SK-N-SH (cell line): ENCODE data around the gene P2RX2. TPM values are rescaled to one million over a fixed set of nuclear protein-coding genes. Genes with fewer than 3 reads are reported as not detected.

Experiments
- CTCF ChIA-PET: fragments of 300-600, 350-600 bp; formaldehyde crosslinking; extraction: SDS; loops from one replicate; lab custom pipeline; 2021; lab: Yijun Ruan, JAX
- POLR2A ChIA-PET: fragments of 350-600 bp; sonication (Branson Sonifier 250); formaldehyde crosslinking; extraction: SDS; loops from one replicate; lab custom pipeline; 2020; ENCODE audit warnings: antibody characterized with exemption, inconsistent platforms; lab: Yijun Ruan, JAX
- DNase-seq: peaks from one replicate; pipeline ENCODE4 v3.0.0; 2012
- H2AFZ ChIP-seq: fragments of 200-600 bp; sonication (generic); 2 replicates; pipeline ENCODE4 v1.8.1; 2016; ENCODE audit warnings: antibody characterized with exemption, mild to moderate bottlenecking, low read depth
- H3F3A ChIP-seq: fragments of 200-600 bp; sonication (generic); replicated peaks from 2 replicates; pipeline ENCODE3; 2016; ENCODE audit warnings: antibody characterized with exemption, mild to moderate bottlenecking; ENCODE audit not compliant: insufficient read depth
- H3K27ac ChIP-seq, 2 experiments: fragments of 200-500 bp in 1 of 2; fragments of 200-600 bp in 1 of 2; sonication (Bioruptor generic) in 1 of 2; sonication (generic), shearing (Covaris generic) in 1 of 2; 2 replicates each; pipeline versions ENCODE4 v1.5.1 to v1.6.1; 2014 to 2016; ENCODE audit warnings: low read depth in 2 of 2, inconsistent platforms in 1 of 2, low read length in 1 of 2, mild to moderate bottlenecking in 1 of 2, mixed read lengths in 1 of 2
- H3K27me3 ChIP-seq: fragments of 200-600 bp; sonication (generic), shearing (Covaris generic); 2 replicates; pipeline ENCODE4 v1.6.1; 2016; ENCODE audit warnings: mixed run types; ENCODE audit not compliant: insufficient read depth
- H3K36me3 ChIP-seq, 2 experiments: fragments of 200-500 bp in 1 of 2; fragments of 200-600 bp in 1 of 2; sonication (Bioruptor generic) in 1 of 2; sonication (generic) in 1 of 2; replicated peaks in 1 of 2; 2 replicates each; pipeline versions ENCODE3 to v1.5.1; 2014 to 2016; ENCODE audit warnings: low read length in 1 of 2, mild to moderate bottlenecking in 1 of 2; ENCODE audit not compliant: insufficient read depth in 2 of 2, control insufficient read depth in 1 of 2
- H3K4me1 ChIP-seq, 2 experiments: fragments of 200-500 bp in 1 of 2; fragments of 200-600 bp in 1 of 2; sonication (Bioruptor generic) in 1 of 2; sonication (generic), shearing (Covaris generic) in 1 of 2; 2 replicates each; pipeline versions ENCODE4 v1.5.1 to v1.6.1; 2014 to 2016; ENCODE audit warnings: low read depth in 1 of 2, low read length in 1 of 2, mixed run types in 1 of 2; ENCODE audit not compliant: insufficient read depth in 2 of 2, control insufficient read depth in 1 of 2
- H3K4me2 ChIP-seq: fragments of 200-600 bp; sonication (generic), shearing (Covaris generic); 2 replicates; pipeline ENCODE4 v1.6.1; 2017; ENCODE audit warnings: mixed run types
- H3K4me3 ChIP-seq, 2 experiments: fragments of 200-500 bp in 1 of 2; fragments of 200-600 bp in 1 of 2; sonication (Bioruptor generic) in 1 of 2; sonication (generic), shearing (Covaris generic) in 1 of 2; 2 replicates each; pipeline versions ENCODE4 v1.5.1 to v1.8.1; 2014 to 2016; ENCODE audit warnings: low read depth in 2 of 2, inconsistent platforms in 1 of 2, low read length in 1 of 2, mild to moderate bottlenecking in 1 of 2, mixed read lengths in 1 of 2, moderate library complexity in 1 of 2
- H3K79me2 ChIP-seq: fragments of 200-600 bp; sonication (generic); 2 replicates; pipeline ENCODE4 v1.8.1; 2017; ENCODE audit warnings: mild to moderate bottlenecking; ENCODE audit not compliant: insufficient read depth
- H3K9ac ChIP-seq: fragments of 200-600 bp; sonication (generic); 2 replicates; pipeline ENCODE4 v1.6.1; 2017; ENCODE audit warnings: mixed run types
- H3K9me2 ChIP-seq: fragments of 200-600 bp; sonication (generic); 2 replicates; pipeline ENCODE4 v1.6.1; 2017; ENCODE audit warnings: mixed run types
- H3K9me3 ChIP-seq: fragments of 200-600 bp; sonication (generic); 2 replicates; pipeline ENCODE4 v1.6.1; 2017; ENCODE audit warnings: mixed run types, mild to moderate bottlenecking, moderate library complexity
- H4K20me1 ChIP-seq: fragments of 200-600 bp; sonication (generic); 2 replicates; pipeline ENCODE4 v1.6.1; 2017; ENCODE audit warnings: mild to moderate bottlenecking, mixed run types; ENCODE audit not compliant: insufficient read depth
- CHD2 ChIP-seq: fragments of 150-350 bp; IDR thresholded peaks from 2 replicates; pipeline ENCODE4 v1.6.1; 2018; ENCODE audit warnings: low read length; ENCODE audit not compliant: partially characterized antibody
- CTCF ChIP-seq: fragments of 200-600 bp; sonication (generic); IDR thresholded peaks from 2 replicates; pipeline ENCODE4 v1.6.1; 2017; ENCODE audit warnings: antibody characterized with exemption, mild to moderate bottlenecking, moderate library complexity
- ELF1 ChIP-seq: IDR thresholded peaks from 2 replicates; pipeline ENCODE4 v1.4.0; 2012
- EZH2phosphoT487 ChIP-seq: fragments of 200-600 bp; sonication (generic); IDR thresholded peaks from 2 replicates; pipeline ENCODE4 v1.6.1; 2017; ENCODE audit warnings: low read depth, mixed run types, mild to moderate bottlenecking, antibody characterized with exemption, moderate library complexity, borderline replicate concordance
- FOSL2 ChIP-seq: IDR thresholded peaks from 2 replicates; pipeline ENCODE4 v1.4.0; 2012; ENCODE audit warnings: low read depth, mild to moderate bottlenecking, moderate library complexity, borderline replicate concordance
- GABPA ChIP-seq: IDR thresholded peaks from 2 replicates; pipeline ENCODE4 v1.4.0; 2012; ENCODE audit warnings: low read depth, mild to moderate bottlenecking
- MAX ChIP-seq: IDR thresholded peaks from 2 replicates; pipeline ENCODE4 v1.4.0; 2012; ENCODE audit warnings: low read depth
- MEF2A ChIP-seq: IDR thresholded peaks from 2 replicates; pipeline ENCODE4 v1.4.0; 2012; ENCODE audit warnings: low read depth, borderline replicate concordance
- NFIC ChIP-seq: IDR thresholded peaks from 2 replicates; pipeline ENCODE4 v1.4.0; 2012; ENCODE audit warnings: borderline replicate concordance
- PBX3 ChIP-seq: IDR thresholded peaks from 2 replicates; pipeline ENCODE4; 2012
- POLR2AphosphoS5 ChIP-seq: IDR thresholded peaks from 2 replicates; pipeline ENCODE4 v1.6.1; 2012; ENCODE audit warnings: low read depth, low read length
- RAD21 ChIP-seq: IDR thresholded peaks from 2 replicates; pipeline ENCODE4 v1.6.1; 2012; ENCODE audit warnings: mild to moderate bottlenecking, low read length
- RFX5 ChIP-seq: IDR thresholded peaks from 2 replicates; pipeline ENCODE4 v1.6.1; 2012; ENCODE audit warnings: mild to moderate bottlenecking, improper control_type of control experiment, low read length
- SIN3A ChIP-seq: IDR thresholded peaks from 2 replicates; pipeline ENCODE4 v1.6.1; 2012; ENCODE audit warnings: low read depth, mild to moderate bottlenecking, low read length, moderate library complexity, borderline replicate concordance
- SMC3 ChIP-seq: IDR thresholded peaks from 2 replicates; pipeline ENCODE4 v1.6.1; 2012; ENCODE audit warnings: low read depth, low read length, improper control_type of control experiment
- TAF1 ChIP-seq: IDR thresholded peaks from 2 replicates; pipeline ENCODE4 v1.6.1; 2012; ENCODE audit warnings: low read depth, mild to moderate bottlenecking, low read length, moderate library complexity, borderline replicate concordance
- TEAD4 ChIP-seq: IDR thresholded peaks from 2 replicates; pipeline ENCODE4 v1.4.0; 2012; ENCODE audit warnings: mild to moderate bottlenecking, borderline replicate concordance; ENCODE audit not compliant: insufficient read depth
- USF1 ChIP-seq: IDR thresholded peaks from 2 replicates; pipeline ENCODE4 v1.4.0; 2012; ENCODE audit warnings: low read depth, borderline replicate concordance
- YY1 ChIP-seq: IDR thresholded peaks from 2 replicates; pipeline ENCODE4 v1.4.0; 2012; ENCODE audit warnings: low read depth, mild to moderate bottlenecking
- WGBS: methylation state at CpG from one replicate; pipeline ENCODE4 v1.1.6; 2017; ENCODE audit warnings: low lambda C conversion rate; 5-methylcytosine and 5-hydroxymethylcytosine counted together
- polyA plus RNA-seq, 3 experiments: library from polyadenylated mRNA; depleted of rRNA; stranded (reverse); fragments of >200 nt; gene quantifications; 2 replicates each; pipeline ENCODE4 v1.2.3, GENCODE V29; 2012

The P2RX2 gene
- polyA plus RNA-seq, 1 of the 3 experiments (the other 2 are of a cell fraction): 0.03 TPM

- H3K36me3 ChIP-seq: no peaks in the 10 kb centered on the region
- WGBS: 64% methylated on average over 21 of the region's 21 CpGs
- no peak overlapping the region for H3K9ac ChIP-seq
- no peak overlapping the region for H3K27ac ChIP-seq
- no peaks in the 10 kb centered on the region for H3K79me2 ChIP-seq
- no peaks in the 10 kb centered on the region for H3K9me2 ChIP-seq
- H4K20me1 ChIP-seq: no peaks in the 10 kb centered on the region
- peaks cover 0 to 7% of the 10 kb centered on the region in 2 experiments; a peak in 1 of 4 replicates for H3K4me1 ChIP-seq
- H3K4me2 ChIP-seq: no peak overlapping the region
- TF ChIP-seq ELF1 (no peak), MEF2A (no peak), RAD21 (no peak)
- TF ChIP-seq, all 33 proteins: peak for 0
- no peak overlapping the region for H2AFZ ChIP-seq
- H3F3A ChIP-seq: peaks cover 17% of the 10 kb centered on the region
- no peaks in the 10 kb centered on the region for H3K9me3 ChIP-seq
- H3K27me3 ChIP-seq: no peaks in the 10 kb centered on the region
- no peak overlapping the region for H3K4me3 ChIP-seq
- no peak for DNase-seq
- ChIA-PET CTCF (interaction anchor here (1.9 kb wide), 1 partner anchor 32 kb away, joined by 13 read pairs; no protein-coding TSS in a partner anchor), POLR2A (no interaction called here)
These were observed 25.5 kb upstream of the P2RX2 start for GRCh38 chr12:132593071-132593470.

GRCh38 chr12:132593521-132593920, 25.1 kb upstream of the P2RX2 start:
- TF ChIP-seq CHD2: peak; percentile 12
- TF ChIP-seq EZH2phosphoT487: no peak
- TF ChIP-seq YY1: no peak
- TF ChIP-seq, all 33 proteins: peak for 1
- CTCF ChIA-PET: interaction anchor here (1.9 to 2.1 kb wide), 2 partner anchors 32 to 179 kb away, joined by 11 to 13 read pairs; no protein-coding TSS in a partner anchor
- no peak overlapping the region for H2AFZ ChIP-seq
- H3K9me3 ChIP-seq: no peaks in the 10 kb centered on the region
- DNase-seq: peak; percentile 75
- H3K27me3 ChIP-seq: no peaks in the 10 kb centered on the region
- H3K79me2 ChIP-seq: no peaks in the 10 kb centered on the region
- peaks cover 17% of the 10 kb centered on the region for H3F3A ChIP-seq
- H3K9me2 ChIP-seq: no peaks in the 10 kb centered on the region
- peak overlapping the region in 1 of 2 experiments; percentile 18; a peak in 1 of 4 replicates for H3K27ac ChIP-seq
- peak overlapping the region; percentile 72; the same call in 1 of the 2 replicates for H3K4me2 ChIP-seq
- POLR2A ChIA-PET: no interaction called here
- peaks cover 0 to 7% of the 10 kb centered on the region in 2 experiments; a peak in 1 of 4 replicates for H3K4me1 ChIP-seq
- H3K4me3 ChIP-seq: peak overlapping the region; percentile 42 to 53
- no peaks in the 10 kb centered on the region for H4K20me1 ChIP-seq
- H3K36me3 ChIP-seq: no peaks in the 10 kb centered on the region
- 28% methylated on average over 16 of the region's 18 CpGs for WGBS
- H3K9ac ChIP-seq: no peak overlapping the region

GRCh38 chr12:132593938-132594358, 24.6 kb upstream of the P2RX2 start:
- H3K4me3 ChIP-seq: peak overlapping the region; percentile 42 to 53
- WGBS: 1% methylated on average over 11 of the region's 11 CpGs
- H3K79me2 ChIP-seq: no peaks in the 10 kb centered on the region
- ChIA-PET POLR2A (no interaction called here), CTCF (interaction anchor here (0.8 to 2.1 kb wide), 4 partner anchors 21 to 180 kb away, joined by 3 to 13 read pairs (median 10); no protein-coding TSS in a partner anchor)
- H3K4me2 ChIP-seq: peak overlapping the region; percentile 72; the same call in 1 of the 2 replicates
- no peaks in the 10 kb centered on the region for H3K36me3 ChIP-seq
- peak; percentile 93 for DNase-seq
- H3K9ac ChIP-seq: no peak overlapping the region
- H3K9me3 ChIP-seq: no peaks in the 10 kb centered on the region
- no peaks in the 10 kb centered on the region for H3K27me3 ChIP-seq
- H4K20me1 ChIP-seq: no peaks in the 10 kb centered on the region
- H3K27ac ChIP-seq: no peak overlapping the region
- no peaks in the 10 kb centered on the region for H3K9me2 ChIP-seq
- peak overlapping the region; percentile 19; the same call in 1 of the 2 replicates for H2AFZ ChIP-seq
- peaks cover 0 to 7% of the 10 kb centered on the region in 2 experiments; a peak in 1 of 4 replicates for H3K4me1 ChIP-seq
- peaks cover 21% of the 10 kb centered on the region for H3F3A ChIP-seq
- TF ChIP-seq NFIC: no peak
- no peak for TF ChIP-seq USF1
- no peak for TF ChIP-seq SMC3
- 0 out of 2 replicates have a peak, but pooled peaks have one; percentile 29 for TF ChIP-seq MAX
- peak; percentile 54; the same call in 1 of the 2 replicates for TF ChIP-seq TAF1
- TF ChIP-seq TEAD4: no peak
- TF ChIP-seq SIN3A: no peak; the same call in 1 of the 2 replicates
- no peak for TF ChIP-seq PBX3
- TF ChIP-seq EZH2phosphoT487: no peak
- TF ChIP-seq RFX5: peak; percentile 78; the same call in 1 of the 2 replicates
- TF ChIP-seq FOSL2: no peak
- no peak for TF ChIP-seq CTCF
- no peak for TF ChIP-seq MEF2A
- TF ChIP-seq POLR2AphosphoS5: peak; percentile 48; the same call in 1 of the 2 replicates
- TF ChIP-seq GABPA: no peak
